ENCODE data around the gene GNG2. TPM values are rescaled to one million over a fixed set of nuclear protein-coding genes. Genes with fewer than 3 reads are reported as not detected.

The GNG2 gene
- total RNA-seq, 1 experiment from 2014 or later: 0.23 TPM

DNA sequence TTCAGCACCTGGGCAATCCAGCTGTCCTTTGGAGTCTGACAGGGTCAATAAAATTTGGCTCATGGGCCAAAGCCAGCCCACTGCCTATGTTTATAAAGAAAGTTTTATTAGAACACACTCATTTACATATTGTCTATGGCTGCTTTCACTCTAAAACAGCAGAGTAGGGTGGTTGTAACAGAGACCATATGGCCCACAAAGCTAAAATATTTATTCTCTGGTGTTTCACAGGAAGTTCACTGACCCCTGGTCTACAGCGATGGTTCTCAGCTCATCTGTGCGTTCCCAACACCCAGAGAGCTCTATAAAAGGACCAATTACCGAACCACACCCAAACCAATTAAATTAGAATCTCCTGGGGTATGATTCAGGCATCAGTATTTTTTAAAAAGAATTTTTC, 91.2 kb downstream of the GNG2 start:
- in situ Hi-C loops (cut with HindIII; ENCODE audit: low pct_unique_long_range_greater_than_20kb, low sequenced_read_pairs): no loop called here
- Histone ChIP-seq H3K9me3 (ENCODE audit: control insufficient read depth, insufficient read depth, low read depth, low read length) (no peaks in the 10 kb centered on the region), H3K27me3 (ENCODE audit: control insufficient read depth, insufficient read depth, low read length) (no peaks in the 10 kb centered on the region; the same call in 1 of the 2 replicates), H3K4me1 (ENCODE audit: control insufficient read depth, insufficient read depth, low read length) (no peaks in the 10 kb centered on the region), H3K36me3 (ENCODE audit: control insufficient read depth, insufficient read depth, low read length) (no peaks in the 10 kb centered on the region), H3K27ac (ENCODE audit: low read length) (no peak overlapping the region), H3K4me3 (ENCODE audit: low read depth in 2 of 2, low read length in 2 of 2) (no peak overlapping the region)
- ChIA-PET CTCF (no interaction called here), POLR2A (no interaction called here)
- no TSS peak for BruUV-seq (replicated peaks)
- DNase-seq (ENCODE audit: low read depth, low spot score) (no peak), ATAC-seq (no peak)
- TF ChIP-seq, protein P1, sequence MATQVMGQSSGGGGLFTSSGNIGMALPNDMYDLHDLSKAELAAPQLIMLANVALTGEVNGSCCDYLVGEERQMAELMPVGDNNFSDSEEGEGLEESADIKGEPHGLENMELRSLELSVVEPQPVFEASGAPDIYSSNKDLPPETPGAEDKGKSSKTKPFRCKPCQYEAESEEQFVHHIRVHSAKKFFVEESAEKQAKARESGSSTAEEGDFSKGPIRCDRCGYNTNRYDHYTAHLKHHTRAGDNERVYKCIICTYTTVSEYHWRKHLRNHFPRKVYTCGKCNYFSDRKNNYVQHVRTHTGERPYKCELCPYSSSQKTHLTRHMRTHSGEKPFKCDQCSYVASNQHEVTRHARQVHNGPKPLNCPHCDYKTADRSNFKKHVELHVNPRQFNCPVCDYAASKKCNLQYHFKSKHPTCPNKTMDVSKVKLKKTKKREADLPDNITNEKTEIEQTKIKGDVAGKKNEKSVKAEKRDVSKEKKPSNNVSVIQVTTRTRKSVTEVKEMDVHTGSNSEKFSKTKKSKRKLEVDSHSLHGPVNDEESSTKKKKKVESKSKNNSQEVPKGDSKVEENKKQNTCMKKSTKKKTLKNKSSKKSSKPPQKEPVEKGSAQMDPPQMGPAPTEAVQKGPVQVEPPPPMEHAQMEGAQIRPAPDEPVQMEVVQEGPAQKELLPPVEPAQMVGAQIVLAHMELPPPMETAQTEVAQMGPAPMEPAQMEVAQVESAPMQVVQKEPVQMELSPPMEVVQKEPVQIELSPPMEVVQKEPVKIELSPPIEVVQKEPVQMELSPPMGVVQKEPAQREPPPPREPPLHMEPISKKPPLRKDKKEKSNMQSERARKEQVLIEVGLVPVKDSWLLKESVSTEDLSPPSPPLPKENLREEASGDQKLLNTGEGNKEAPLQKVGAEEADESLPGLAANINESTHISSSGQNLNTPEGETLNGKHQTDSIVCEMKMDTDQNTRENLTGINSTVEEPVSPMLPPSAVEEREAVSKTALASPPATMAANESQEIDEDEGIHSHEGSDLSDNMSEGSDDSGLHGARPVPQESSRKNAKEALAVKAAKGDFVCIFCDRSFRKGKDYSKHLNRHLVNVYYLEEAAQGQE (IDR thresholded peaks at IDR 0.05; ENCODE audit: insufficient read depth in 1 of 2, low read depth in 2 of 2, low read length in 1 of 2): no peak
- no peak for TF ChIP-seq SIN3A (IDR thresholded peaks at IDR 0.05; ENCODE audit: borderline replicate concordance, insufficient read depth, low read depth, low read length)
- TF ChIP-seq, protein P2, sequence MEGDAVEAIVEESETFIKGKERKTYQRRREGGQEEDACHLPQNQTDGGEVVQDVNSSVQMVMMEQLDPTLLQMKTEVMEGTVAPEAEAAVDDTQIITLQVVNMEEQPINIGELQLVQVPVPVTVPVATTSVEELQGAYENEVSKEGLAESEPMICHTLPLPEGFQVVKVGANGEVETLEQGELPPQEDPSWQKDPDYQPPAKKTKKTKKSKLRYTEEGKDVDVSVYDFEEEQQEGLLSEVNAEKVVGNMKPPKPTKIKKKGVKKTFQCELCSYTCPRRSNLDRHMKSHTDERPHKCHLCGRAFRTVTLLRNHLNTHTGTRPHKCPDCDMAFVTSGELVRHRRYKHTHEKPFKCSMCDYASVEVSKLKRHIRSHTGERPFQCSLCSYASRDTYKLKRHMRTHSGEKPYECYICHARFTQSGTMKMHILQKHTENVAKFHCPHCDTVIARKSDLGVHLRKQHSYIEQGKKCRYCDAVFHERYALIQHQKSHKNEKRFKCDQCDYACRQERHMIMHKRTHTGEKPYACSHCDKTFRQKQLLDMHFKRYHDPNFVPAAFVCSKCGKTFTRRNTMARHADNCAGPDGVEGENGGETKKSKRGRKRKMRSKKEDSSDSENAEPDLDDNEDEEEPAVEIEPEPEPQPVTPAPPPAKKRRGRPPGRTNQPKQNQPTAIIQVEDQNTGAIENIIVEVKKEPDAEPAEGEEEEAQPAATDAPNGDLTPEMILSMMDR (IDR thresholded peaks at IDR 0.05): no peak
- TF ChIP-seq POLR2AphosphoS5 (IDR thresholded peaks at IDR 0.05; ENCODE audit: low read depth, low read length): no peak
- TF ChIP-seq TCF7L2 (IDR thresholded peaks at IDR 0.05; ENCODE audit: low read depth, low read length): no peak
- intact Hi-C loops (cut with micrococcal nuclease; ENCODE audit: unreplicated experiment): no loop called here

GRCh38 chr14:51954031-51954430, 93.6 kb downstream of the GNG2 start:
- CTCF ChIA-PET: no interaction called here
- no peak for ATAC-seq
- Histone ChIP-seq H3K27me3 (ENCODE audit: control insufficient read depth, insufficient read depth, low read length) (no peaks in the 10 kb centered on the region), H3K27ac (ENCODE audit: low read length) (no peak overlapping the region), H3K9me3 (ENCODE audit: control insufficient read depth, insufficient read depth, low read depth, low read length) (no peaks in the 10 kb centered on the region), H3K4me1 (ENCODE audit: control insufficient read depth, insufficient read depth, low read length) (no peaks in the 10 kb centered on the region), H3K4me3 (ENCODE audit: low read depth in 2 of 2, low read length in 2 of 2) (no peak overlapping the region), H3K36me3 (ENCODE audit: control insufficient read depth, insufficient read depth, low read length) (no peaks in the 10 kb centered on the region)
- POLR2A ChIA-PET: no interaction called here
- in situ Hi-C loops (cut with HindIII; ENCODE audit: low pct_unique_long_range_greater_than_20kb, low sequenced_read_pairs) (no loop called here), intact Hi-C loops (cut with micrococcal nuclease; ENCODE audit: unreplicated experiment) (no loop called here)
- DNase-seq (ENCODE audit: low read depth, low spot score): no peak
- TF ChIP-seq TCF7L2 (IDR thresholded peaks at IDR 0.05; ENCODE audit: low read depth, low read length): no peak
- TF ChIP-seq, protein P2 (IDR thresholded peaks at IDR 0.05): no peak
- no TSS peak for BruUV-seq (replicated peaks)

DNA sequence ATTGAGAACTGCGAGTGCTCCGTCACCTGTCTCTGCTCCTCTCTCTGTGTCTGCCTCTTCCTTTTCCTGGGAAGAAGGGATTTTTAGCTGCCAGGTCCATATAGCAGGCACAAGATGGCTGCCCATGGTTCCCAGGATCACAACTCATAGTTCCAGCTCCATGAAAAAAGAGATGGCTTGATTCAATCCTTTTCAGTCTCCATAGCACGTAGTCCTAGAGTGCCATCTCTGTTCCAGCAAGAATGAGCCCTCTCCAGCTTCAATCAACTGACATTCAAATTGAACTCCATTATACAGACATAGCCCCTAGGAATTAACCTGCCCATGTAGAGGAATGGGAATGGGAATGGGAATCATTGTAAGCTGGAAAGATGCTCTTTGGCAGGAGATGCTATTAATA, 94.2 kb downstream of the GNG2 start:
- TF ChIP-seq TCF7L2 (IDR thresholded peaks at IDR 0.05; ENCODE audit: low read depth, low read length) (no peak), POLR2AphosphoS5 (IDR thresholded peaks at IDR 0.05; ENCODE audit: low read depth, low read length) (no peak), SIN3A (IDR thresholded peaks at IDR 0.05; ENCODE audit: borderline replicate concordance, insufficient read depth, low read depth, low read length) (no peak)
- TF ChIP-seq, protein P2 (IDR thresholded peaks at IDR 0.05): no peak
- TF ChIP-seq, protein P1 (IDR thresholded peaks at IDR 0.05; ENCODE audit: insufficient read depth in 1 of 2, low read depth in 2 of 2, low read length in 1 of 2): no peak
- no peaks in the 10 kb centered on the region for H3K4me1 ChIP-seq (ENCODE audit: control insufficient read depth, insufficient read depth, low read length)
- POLR2A ChIA-PET: no interaction called here
- CTCF ChIA-PET: no interaction called here
- ATAC-seq (no peak), DNase-seq (ENCODE audit: low read depth, low spot score) (no peak)
- H3K9me3 ChIP-seq (ENCODE audit: control insufficient read depth, insufficient read depth, low read depth, low read length): no peaks in the 10 kb centered on the region
- no TSS peak for BruUV-seq (replicated peaks)
- H3K27ac ChIP-seq (ENCODE audit: low read length): no peak overlapping the region
- in situ Hi-C loops (cut with HindIII; ENCODE audit: low pct_unique_long_range_greater_than_20kb, low sequenced_read_pairs) (no loop called here), intact Hi-C loops (cut with micrococcal nuclease; ENCODE audit: unreplicated experiment) (no loop called here)
- no peaks in the 10 kb centered on the region for H3K36me3 ChIP-seq (ENCODE audit: control insufficient read depth, insufficient read depth, low read length)
- H3K27me3 ChIP-seq (ENCODE audit: control insufficient read depth, insufficient read depth, low read length): no peaks in the 10 kb centered on the region
- H3K4me3 ChIP-seq (ENCODE audit: low read depth in 2 of 2, low read length in 2 of 2): no peak overlapping the region

Measured in Panc1 (cell line).